GM18868 (cell line): ENCODE measurements around the gene KRTAP15-1.

Experiments
- ATAC-seq: cut with Tn5 transposase; IDR thresholded peaks from one replicate; pipeline ENCODE4 v1.9.1; 2021; ENCODE audit warnings: mild to moderate bottlenecking, moderate library complexity; ENCODE audit not compliant: unreplicated experiment

Gene KRTAP15-1

DNA sequence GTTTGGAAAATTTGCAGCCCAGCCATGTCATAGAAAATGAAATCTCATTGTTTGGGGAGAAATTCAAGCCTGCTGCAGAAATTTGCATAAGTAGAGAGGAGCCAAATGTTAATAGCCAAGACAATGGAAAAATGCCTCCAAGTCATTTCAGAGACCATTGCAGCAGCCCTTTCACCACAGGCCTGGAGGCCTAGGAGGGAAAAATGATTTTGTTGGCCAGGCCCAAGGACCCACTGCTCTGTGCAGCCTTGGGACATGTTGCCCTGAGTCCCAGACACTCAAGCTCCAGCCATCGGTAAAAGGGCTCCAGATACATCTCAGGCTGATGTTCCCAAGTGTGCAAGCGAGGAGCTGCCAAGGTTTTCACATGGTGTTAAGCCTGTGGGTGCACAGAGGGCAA lies 46.1 kb downstream of the KRTAP15-1 start:
- ATAC-seq: no peak

DNA sequence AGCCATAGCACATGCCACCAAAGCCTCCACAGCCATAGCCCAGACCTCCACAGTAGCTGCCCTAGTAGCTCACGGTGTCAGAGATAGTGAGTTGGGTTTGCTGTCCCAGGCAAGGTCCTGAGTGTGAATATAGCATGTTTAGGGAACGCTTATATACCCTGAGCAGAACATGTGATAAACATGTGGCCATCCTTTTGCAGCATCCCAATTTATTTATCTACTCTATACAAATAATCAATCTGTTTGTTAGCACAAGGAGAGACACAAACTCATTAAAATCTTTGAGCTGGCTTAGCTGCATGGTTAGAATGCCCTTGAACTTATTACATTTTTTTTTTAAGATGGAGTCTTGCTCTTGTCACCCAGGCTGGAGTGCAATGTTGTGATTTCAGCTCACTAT lies 47.3 kb downstream of the KRTAP15-1 start, which contains the start of gene KRTAP19-2:
Gene KRTAP19-2 (minus strand): TSS at position 101 of the 400 bp plus-strand sequence. CDS start 88 bp downstream, at position 13.
- ATAC-seq: no peak
